ENCODE data around the gene GARIN3. TPM values are rescaled to one million over a fixed set of nuclear protein-coding genes. Genes with fewer than 3 reads are reported as not detected.

The GARIN3 gene
- total RNA-seq, 1 donor from 2014 or later: not detected

- Histone ChIP-seq H3K27ac (ENCODE audit: low read depth, low read length) (no peak overlapping the region), H3K4me3 (ENCODE audit: low read length in 3 of 3) (no peak overlapping the region), H3K9ac (ENCODE audit: low read depth in 1 of 3, low read length in 3 of 3) (no peak overlapping the region), H3K27me3 (ENCODE audit: control insufficient read depth in 3 of 3, insufficient read depth in 3 of 3, low read length in 3 of 3) (peaks cover 0 to 7% (median 0%) of the 10 kb centered on the region in 3 donors), H3K9me3 (ENCODE audit: control insufficient read depth in 3 of 3, low read length in 3 of 3) (no peaks in the 10 kb centered on the region), H3K36me3 (ENCODE audit: control insufficient read depth in 3 of 3, insufficient read depth in 3 of 3, low read length in 3 of 3) (no peaks in the 10 kb centered on the region), H3K4me1 (ENCODE audit: control insufficient read depth in 3 of 3, insufficient read depth in 3 of 3, low read length in 3 of 3) (no peaks in the 10 kb centered on the region)
Observed at GRCh38 chr5:157168286-157168685, 2.2 kb upstream of the GARIN3 start.

DNA sequence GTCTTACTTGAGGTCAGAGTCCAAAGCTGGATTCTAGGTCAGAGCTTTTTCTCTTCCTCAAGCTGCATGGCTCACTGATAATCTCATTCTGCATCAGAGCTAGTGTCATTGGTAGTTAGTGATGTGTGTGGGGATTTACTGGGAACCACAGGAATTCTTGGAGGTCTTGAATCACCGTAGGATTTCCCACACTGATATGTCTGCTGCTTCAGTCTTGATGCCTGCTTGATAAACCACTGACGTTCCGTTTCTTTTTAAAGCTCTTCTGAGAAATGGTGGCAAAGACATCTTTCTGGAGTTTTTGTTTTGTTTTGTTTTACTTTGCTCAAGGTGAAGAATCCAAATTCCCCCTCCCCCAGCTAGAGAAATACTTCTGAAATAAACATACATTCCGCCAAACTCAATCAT lies 1.2 kb upstream of the GARIN3 start:
- Histone ChIP-seq H3K9ac (ENCODE audit: low read depth in 1 of 3, low read length in 3 of 3) (no peak overlapping the region), H3K27ac (ENCODE audit: low read depth, low read length) (no peak overlapping the region), H3K9me3 (ENCODE audit: control insufficient read depth in 3 of 3, low read length in 3 of 3) (no peaks in the 10 kb centered on the region), H3K36me3 (ENCODE audit: control insufficient read depth in 3 of 3, insufficient read depth in 3 of 3, low read length in 3 of 3) (no peaks in the 10 kb centered on the region), H3K4me1 (ENCODE audit: control insufficient read depth in 3 of 3, insufficient read depth in 3 of 3, low read length in 3 of 3) (no peaks in the 10 kb centered on the region), H3K4me3 (ENCODE audit: low read length in 3 of 3) (no peak overlapping the region), H3K27me3 (ENCODE audit: control insufficient read depth in 3 of 3, insufficient read depth in 3 of 3, low read length in 3 of 3) (peaks cover 0 to 8% (median 0%) of the 10 kb centered on the region in 3 donors)

- H3K27me3 ChIP-seq (ENCODE audit: control insufficient read depth in 3 of 3, insufficient read depth in 3 of 3, low read length in 3 of 3): peaks cover 0 to 8% (median 0%) of the 10 kb centered on the region in 3 donors
Observed at GRCh38 chr5:157165668-157166067, 396 bp downstream of the GARIN3 start.

DNA sequence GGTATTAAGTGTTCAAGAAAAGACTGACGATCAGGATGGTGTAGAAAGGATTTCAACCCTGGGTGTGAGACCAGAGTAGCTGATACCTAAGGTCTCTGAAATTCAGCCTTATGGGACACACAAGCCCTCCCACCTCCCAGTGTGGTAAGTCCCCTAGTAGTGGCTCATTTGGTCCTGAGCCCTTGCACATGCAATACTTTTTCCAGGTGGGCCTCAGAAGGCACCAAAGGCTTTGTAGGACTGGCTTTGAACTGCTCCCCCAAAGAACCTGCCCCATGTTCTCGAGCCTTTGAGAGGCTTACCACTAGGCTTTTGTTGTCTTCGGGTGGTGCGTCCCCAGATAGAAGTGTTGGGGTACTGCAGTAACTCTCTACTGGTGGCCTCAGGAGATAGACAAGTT lies 803 bp downstream of the GARIN3 start:
- H3K36me3 ChIP-seq (ENCODE audit: control insufficient read depth in 3 of 3, insufficient read depth in 3 of 3, low read length in 3 of 3): no peaks in the 10 kb centered on the region
- H3K4me3 ChIP-seq (ENCODE audit: low read length in 3 of 3): no peak overlapping the region
- H3K27me3 ChIP-seq (ENCODE audit: control insufficient read depth in 3 of 3, insufficient read depth in 3 of 3, low read length in 3 of 3): peaks cover 0 to 8% (median 0%) of the 10 kb centered on the region in 3 donors

More at GRCh38 chr5:157165668-157166067, 396 bp downstream of the GARIN3 start:
- no peaks in the 10 kb centered on the region for H3K36me3 ChIP-seq (ENCODE audit: control insufficient read depth in 3 of 3, insufficient read depth in 3 of 3, low read length in 3 of 3)
- H3K4me1 ChIP-seq (ENCODE audit: control insufficient read depth in 3 of 3, insufficient read depth in 3 of 3, low read length in 3 of 3): no peaks in the 10 kb centered on the region
- no peak overlapping the region for H3K9ac ChIP-seq (ENCODE audit: low read depth in 1 of 3, low read length in 3 of 3)
- no peak overlapping the region for H3K4me3 ChIP-seq (ENCODE audit: low read length in 3 of 3)
- H3K27ac ChIP-seq (ENCODE audit: low read depth, low read length): no peak overlapping the region
- H3K9me3 ChIP-seq (ENCODE audit: control insufficient read depth in 3 of 3, low read length in 3 of 3): no peaks in the 10 kb centered on the region

DNA sequence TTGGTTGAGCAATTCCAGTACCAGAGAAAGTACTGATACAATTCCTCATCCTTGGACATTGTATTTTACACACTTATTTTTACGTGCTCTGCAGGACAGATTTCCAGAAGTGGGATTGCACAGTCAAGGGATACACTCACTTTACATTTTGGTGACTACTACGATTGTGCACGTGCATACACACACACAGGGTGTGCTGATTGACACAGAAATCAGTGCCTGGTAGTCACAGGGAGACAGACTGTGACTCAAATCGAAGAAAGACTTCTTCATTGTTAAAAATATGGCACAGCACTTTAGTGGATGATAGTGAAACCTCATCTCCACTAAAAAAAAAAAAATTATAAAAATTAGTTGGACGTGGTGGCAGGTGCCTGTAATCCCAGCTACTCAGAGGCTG lies 1.5 kb downstream of the GARIN3 start:
- Histone ChIP-seq H3K36me3 (ENCODE audit: control insufficient read depth in 3 of 3, insufficient read depth in 3 of 3, low read length in 3 of 3) (no peaks in the 10 kb centered on the region), H3K27ac (ENCODE audit: low read depth, low read length) (no peak overlapping the region), H3K9me3 (ENCODE audit: control insufficient read depth in 3 of 3, low read length in 3 of 3) (no peaks in the 10 kb centered on the region), H3K4me1 (ENCODE audit: control insufficient read depth in 3 of 3, insufficient read depth in 3 of 3, low read length in 3 of 3) (no peaks in the 10 kb centered on the region), H3K27me3 (ENCODE audit: control insufficient read depth in 3 of 3, insufficient read depth in 3 of 3, low read length in 3 of 3) (peaks cover 0 to 8% (median 0%) of the 10 kb centered on the region in 3 donors), H3K9ac (ENCODE audit: low read depth in 1 of 3, low read length in 3 of 3) (no peak overlapping the region), H3K4me3 (ENCODE audit: low read length in 3 of 3) (no peak overlapping the region)

More for the DNA sequence above, 803 bp downstream of the GARIN3 start:
- no peak overlapping the region for H3K9ac ChIP-seq (ENCODE audit: low read depth in 1 of 3, low read length in 3 of 3)
- no peaks in the 10 kb centered on the region for H3K4me1 ChIP-seq (ENCODE audit: control insufficient read depth in 3 of 3, insufficient read depth in 3 of 3, low read length in 3 of 3)
- no peaks in the 10 kb centered on the region for H3K9me3 ChIP-seq (ENCODE audit: control insufficient read depth in 3 of 3, low read length in 3 of 3)
- H3K27ac ChIP-seq (ENCODE audit: low read depth, low read length): no peak overlapping the region

GRCh38 chr5:157162919-157163510 lies 3.0 kb downstream of the GARIN3 start:
- H3K27me3 ChIP-seq (ENCODE audit: control insufficient read depth in 3 of 3, insufficient read depth in 3 of 3, low read length in 3 of 3): peaks cover 0 to 12% (median 0%) of the 10 kb centered on the region in 3 donors
- H3K4me3 ChIP-seq (ENCODE audit: low read length in 3 of 3): no peak overlapping the region

GRCh38 chr5:157161996-157162395 lies 4.1 kb downstream of the GARIN3 start:
- no peaks in the 10 kb centered on the region for H3K4me1 ChIP-seq (ENCODE audit: control insufficient read depth in 3 of 3, insufficient read depth in 3 of 3, low read length in 3 of 3)
- H3K9ac ChIP-seq (ENCODE audit: low read depth in 1 of 3, low read length in 3 of 3): no peak overlapping the region
- H3K36me3 ChIP-seq (ENCODE audit: control insufficient read depth in 3 of 3, insufficient read depth in 3 of 3, low read length in 3 of 3): no peaks in the 10 kb centered on the region
- H3K9me3 ChIP-seq (ENCODE audit: control insufficient read depth in 3 of 3, low read length in 3 of 3): no peaks in the 10 kb centered on the region
- H3K27me3 ChIP-seq (ENCODE audit: control insufficient read depth in 3 of 3, insufficient read depth in 3 of 3, low read length in 3 of 3): peaks cover 0 to 12% (median 0%) of the 10 kb centered on the region in 3 donors
- no peak overlapping the region for H3K27ac ChIP-seq (ENCODE audit: low read depth, low read length)
- no peak overlapping the region for H3K4me3 ChIP-seq (ENCODE audit: low read length in 3 of 3)

More at GRCh38 chr5:157162919-157163510, 3.0 kb downstream of the GARIN3 start:
- no peak overlapping the region for H3K9ac ChIP-seq (ENCODE audit: low read depth in 1 of 3, low read length in 3 of 3)
- no peak overlapping the region for H3K27ac ChIP-seq (ENCODE audit: low read depth, low read length)
- H3K9me3 ChIP-seq (ENCODE audit: control insufficient read depth in 3 of 3, low read length in 3 of 3): no peaks in the 10 kb centered on the region
- H3K4me1 ChIP-seq (ENCODE audit: control insufficient read depth in 3 of 3, insufficient read depth in 3 of 3, low read length in 3 of 3): no peaks in the 10 kb centered on the region
- H3K36me3 ChIP-seq (ENCODE audit: control insufficient read depth in 3 of 3, insufficient read depth in 3 of 3, low read length in 3 of 3): no peaks in the 10 kb centered on the region

- no peak overlapping the region for H3K27ac ChIP-seq (ENCODE audit: low read depth, low read length)
- H3K4me3 ChIP-seq (ENCODE audit: low read length in 3 of 3): no peak overlapping the region
Observed at GRCh38 chr5:157160001-157160400, 6.1 kb downstream of the GARIN3 start.

DNA sequence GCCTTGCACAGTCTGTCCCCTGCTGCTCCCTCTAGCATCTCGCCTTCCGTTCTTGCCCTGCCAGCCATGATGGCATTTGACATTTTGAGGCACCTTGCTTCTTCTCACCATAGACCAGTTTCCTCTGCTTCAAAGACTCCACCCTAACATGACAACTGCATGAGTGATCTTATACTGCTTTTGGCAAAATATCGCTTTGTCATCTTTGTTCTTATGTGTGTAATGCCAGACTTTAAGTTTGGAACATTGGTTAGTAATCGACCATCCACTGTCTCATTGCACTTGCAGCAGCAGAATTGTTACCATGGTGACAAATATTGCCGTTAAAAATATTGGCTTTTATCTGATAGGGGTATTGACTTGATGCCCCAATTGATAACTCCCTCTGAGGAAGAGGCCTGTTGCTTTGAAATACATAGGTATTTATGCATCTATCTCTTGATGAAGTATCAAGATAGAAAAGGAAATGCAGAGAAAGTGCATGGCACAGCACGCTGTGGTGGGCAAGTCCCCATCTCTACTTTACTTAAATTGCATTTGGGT lies 6.8 kb downstream of the GARIN3 start:
- H3K36me3 ChIP-seq (ENCODE audit: control insufficient read depth in 3 of 3, insufficient read depth in 3 of 3, low read length in 3 of 3): no peaks in the 10 kb centered on the region
- H3K4me1 ChIP-seq (ENCODE audit: control insufficient read depth in 3 of 3, insufficient read depth in 3 of 3, low read length in 3 of 3): no peaks in the 10 kb centered on the region
- H3K9ac ChIP-seq (ENCODE audit: low read depth in 1 of 3, low read length in 3 of 3): no peak overlapping the region
- H3K27ac ChIP-seq (ENCODE audit: low read depth, low read length): no peak overlapping the region
- H3K27me3 ChIP-seq (ENCODE audit: control insufficient read depth in 3 of 3, insufficient read depth in 3 of 3, low read length in 3 of 3): peaks cover 0 to 8% (median 0%) of the 10 kb centered on the region in 3 donors
- no peaks in the 10 kb centered on the region for H3K9me3 ChIP-seq (ENCODE audit: control insufficient read depth in 3 of 3, low read length in 3 of 3)
- H3K4me3 ChIP-seq (ENCODE audit: low read length in 3 of 3): no peak overlapping the region

More at GRCh38 chr5:157160001-157160400, 6.1 kb downstream of the GARIN3 start:
- H3K27me3 ChIP-seq (ENCODE audit: control insufficient read depth in 3 of 3, insufficient read depth in 3 of 3, low read length in 3 of 3): peaks cover 0 to 9% (median 0%) of the 10 kb centered on the region in 3 donors
- no peak overlapping the region for H3K9ac ChIP-seq (ENCODE audit: low read depth in 1 of 3, low read length in 3 of 3)
- no peaks in the 10 kb centered on the region for H3K4me1 ChIP-seq (ENCODE audit: control insufficient read depth in 3 of 3, insufficient read depth in 3 of 3, low read length in 3 of 3)
- no peaks in the 10 kb centered on the region for H3K36me3 ChIP-seq (ENCODE audit: control insufficient read depth in 3 of 3, insufficient read depth in 3 of 3, low read length in 3 of 3)
- H3K9me3 ChIP-seq (ENCODE audit: control insufficient read depth in 3 of 3, low read length in 3 of 3): no peaks in the 10 kb centered on the region

- no peak overlapping the region for H3K9ac ChIP-seq (ENCODE audit: low read depth in 1 of 3, low read length in 3 of 3)
- H3K4me1 ChIP-seq (ENCODE audit: control insufficient read depth in 3 of 3, insufficient read depth in 3 of 3, low read length in 3 of 3): no peaks in the 10 kb centered on the region
- H3K9me3 ChIP-seq (ENCODE audit: control insufficient read depth in 3 of 3, low read length in 3 of 3): no peaks in the 10 kb centered on the region
- peaks cover 0 to 4% (median 0%) of the 10 kb centered on the region in 3 donors for H3K27me3 ChIP-seq (ENCODE audit: control insufficient read depth in 3 of 3, insufficient read depth in 3 of 3, low read length in 3 of 3)
- H3K36me3 ChIP-seq (ENCODE audit: control insufficient read depth in 3 of 3, insufficient read depth in 3 of 3, low read length in 3 of 3): no peaks in the 10 kb centered on the region
- no peak overlapping the region for H3K27ac ChIP-seq (ENCODE audit: low read depth, low read length)
- H3K4me3 ChIP-seq (ENCODE audit: low read length in 3 of 3): no peak overlapping the region
Observed at GRCh38 chr5:157157293-157157891, 8.7 kb downstream of the GARIN3 start.

All from skeletal muscle tissue (tissue), 4 donors.